AG09319 (cell line): ENCODE data around the gene CIT.

Source experiments
- DNase-seq: peaks from one replicate; pipeline ENCODE4 v3.0.0-alpha.2; 2010; ENCODE audit warnings: low read depth; ENCODE audit errors: extremely low read depth
- CTCF ChIP-seq: IDR thresholded peaks from 2 replicates; pipeline ENCODE4 v1.5.1; 2011; ENCODE audit warnings: low read depth, mild to moderate bottlenecking, inconsistent platforms, low read length, moderate library complexity

Gene CIT

GRCh38 chr12:119704065-119704747 lies 172.9 kb downstream of the CIT start:
- TF ChIP-seq CTCF, result no peak
- no peak for DNase-seq

DNA sequence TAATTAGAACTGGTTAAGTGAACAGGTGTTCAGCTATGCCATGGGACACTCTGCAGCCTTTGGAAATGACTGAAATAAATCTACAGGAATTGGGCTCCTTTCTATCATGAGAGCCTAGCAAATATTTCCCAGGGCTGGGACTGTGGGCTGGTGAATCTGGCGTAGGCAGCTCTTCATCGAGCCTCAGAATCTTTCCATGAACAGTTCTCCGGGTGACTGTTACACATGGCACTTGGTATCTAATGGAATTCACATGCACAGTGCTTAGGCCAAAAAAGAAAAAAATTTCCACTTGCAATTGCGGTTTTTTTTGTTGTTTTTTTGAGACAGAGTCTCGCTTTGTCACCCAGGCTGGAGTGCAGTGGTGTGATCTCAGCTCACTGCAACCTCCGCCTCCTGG lies 177.0 kb downstream of the CIT start:
- no peak for DNase-seq
- no peak for TF ChIP-seq CTCF

DNA sequence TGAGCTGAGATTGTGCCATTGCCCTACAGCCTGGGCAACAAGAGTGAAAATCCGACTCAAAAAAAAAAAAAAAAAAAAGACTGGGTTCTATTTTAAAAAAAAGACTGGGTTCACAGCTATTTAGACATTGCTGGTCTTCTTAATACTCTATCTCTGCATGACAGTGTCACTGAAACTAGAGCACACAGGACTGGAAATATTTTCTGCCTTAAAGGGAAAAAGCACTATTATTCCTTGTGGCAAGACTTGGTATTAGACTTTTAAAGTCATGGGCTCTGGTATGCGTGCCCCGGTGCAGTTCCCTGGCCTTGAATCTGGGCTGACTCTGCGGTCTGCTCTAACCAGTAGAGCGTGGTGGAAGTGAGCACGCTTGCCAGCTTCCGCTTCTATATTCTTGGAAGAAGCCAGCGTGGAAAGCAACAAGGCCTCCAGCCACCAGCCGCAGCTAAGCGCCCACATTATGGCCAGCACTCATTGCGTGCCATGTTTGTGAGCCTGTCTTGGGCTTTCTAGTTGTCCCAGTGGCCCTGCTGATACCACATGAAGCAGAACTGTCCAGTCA lies 177.8 kb downstream of the CIT start:
- no peak for TF ChIP-seq CTCF
- DNase-seq, result peak; percentile 77

GRCh38 chr12:119696943-119697342 lies 180.2 kb downstream of the CIT start:
- TF ChIP-seq CTCF, result no peak

GRCh38 chr12:119695034-119695433 lies 182.1 kb downstream of the CIT start:
- DNase-seq, result no peak
- TF ChIP-seq CTCF, result peak; percentile 58

More at GRCh38 chr12:119696943-119697342, 180.2 kb downstream of the CIT start:
- DNase-seq, result no peak

DNA sequence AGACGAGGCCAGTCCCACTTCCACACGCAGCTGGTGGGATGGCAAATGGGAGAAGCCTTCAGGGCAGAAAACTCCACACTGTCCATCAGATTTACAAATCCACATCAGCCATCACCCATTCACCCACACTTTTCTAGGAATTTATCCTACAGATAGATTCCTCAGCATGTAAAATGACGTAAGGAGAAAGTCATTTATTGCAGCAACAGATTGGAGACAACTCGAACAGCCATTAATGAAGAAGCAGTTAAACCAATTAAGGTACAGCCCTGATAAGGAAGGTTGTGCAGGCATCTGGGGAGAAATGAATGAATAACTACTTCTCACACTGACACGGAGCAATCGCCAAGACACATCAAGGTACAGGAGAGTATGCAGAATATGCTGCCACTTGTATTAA lies 183.0 kb downstream of the CIT start:
- TF ChIP-seq CTCF, result no peak
- no peak for DNase-seq

DNA sequence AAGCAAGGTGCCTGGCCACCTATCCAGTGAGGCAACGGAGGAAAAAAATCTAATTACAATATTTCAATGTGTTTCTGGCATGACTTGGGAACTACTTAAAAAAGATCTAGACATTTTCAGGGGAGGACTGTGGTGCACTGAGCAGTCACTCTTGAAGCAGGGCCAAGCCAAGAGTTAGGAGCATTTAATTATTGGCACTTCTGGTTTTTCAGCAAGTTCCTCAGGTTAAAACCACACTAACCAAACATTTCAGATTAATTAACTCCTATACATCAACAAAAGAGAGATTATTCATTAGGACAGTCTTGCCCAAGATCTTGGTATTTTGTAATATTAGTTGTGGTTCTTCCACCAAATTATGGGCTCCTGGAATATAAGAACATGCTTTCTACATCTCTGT lies 183.6 kb downstream of the CIT start:
- TF ChIP-seq CTCF, result no peak
- DNase-seq, result no peak
